Cardiac muscle cell (in vitro differentiated cells and primary cell): Measurements from ENCODE around the gene WDR35. TPM values are rescaled to one million over a fixed set of nuclear protein-coding genes. Genes with fewer than 3 reads are reported as not detected.

ENCODE experiments used
- DNase-seq, 2 donors: peaks; one replicate each; pipeline versions ENCODE4 v3.0.0 to v3.0.0-alpha.2; 2010 to 2017; ENCODE audit warnings: low read depth in 1 of 2, low spot score in 1 of 2
- H3K27ac ChIP-seq: fragments of 200-600 bp; sonication (generic); 2 replicates; pipeline ENCODE4 v1.5.1; 2016
- H3K27me3 ChIP-seq: fragments of 200-600 bp; sonication (generic); 2 replicates; pipeline ENCODE4 v1.6.0; 2016; ENCODE audit warnings: control low read depth
- H3K36me3 ChIP-seq: fragments of 200-600 bp; sonication (generic); 2 replicates; pipeline ENCODE4 v1.5.1; 2016; ENCODE audit warnings: control low read depth
- H3K4me1 ChIP-seq: fragments of 200-600 bp; sonication (generic); 2 replicates; pipeline ENCODE4 v1.8.1; 2017; ENCODE audit warnings: low read depth, mild to moderate bottlenecking, mixed run types
- H3K4me3 ChIP-seq: fragments of 200-600 bp; sonication (generic); 2 replicates; pipeline ENCODE4 v1.5.1; 2016; ENCODE audit warnings: mild to moderate bottlenecking
- H3K9me3 ChIP-seq: fragments of 200-600 bp; sonication (generic); 2 replicates; pipeline ENCODE4 v1.5.1; 2017; ENCODE audit warnings: low read depth, mild to moderate bottlenecking, control low read depth
- CTCF ChIP-seq: IDR thresholded peaks from 2 replicates; pipeline ENCODE4 v1.5.1; 2012; ENCODE audit warnings: low read depth, mild to moderate bottlenecking, low read length
- polyA plus RNA-seq: library from polyadenylated mRNA; unstranded; fragments of >200 nt; fragmentation: Nextera tagmentation; extraction: Ambion mirVana; gene quantifications from 2 replicates; pipeline ENCODE4 v1.2.1, GENCODE V29; 2016
- total RNA-seq: library from RNA; depleted of rRNA; stranded (reverse); fragments of >200 nt; gene quantifications from 2 replicates; pipeline ENCODE4 v1.2.3, GENCODE V29; 2016

The WDR35 gene
- total and polyA plus RNA-seq, 2 experiments from 2014 or later, result 4.8 to 10.1 TPM

GRCh38 chr2:19902216-19902740, 87.6 kb downstream of the WDR35 start:
- Histone ChIP-seq H3K9me3 (no peaks in the 10 kb centered on the region), H3K4me3 (peak overlapping the region; percentile 85), H3K4me1 (peaks cover 35% of the 10 kb centered on the region), H3K27me3 (no peaks in the 10 kb centered on the region), H3K27ac (peak overlapping the region; percentile 99), H3K36me3 (no peaks in the 10 kb centered on the region)
- no peak for DNase-seq
- no peak for TF ChIP-seq CTCF

GRCh38 chr2:19901442-19902215, 88.3 kb downstream of the WDR35 start, which contains the start of gene TTC32:
Gene TTC32 (minus strand): TSS chr2:19901983. CDS start chr2:19901854, 129 bp downstream.
- peak within 1 kb of the TSS; percentile 99 for H3K27ac ChIP-seq
- no peaks in the 10 kb centered on the region for H3K27me3 ChIP-seq
- peak; percentile 94 to 96 for DNase-seq
- H3K9me3 ChIP-seq, result no peaks in the 10 kb centered on the region
- H3K4me3 ChIP-seq, result peak within 1 kb of the TSS; percentile 85
- H3K36me3 ChIP-seq, result no peaks in the 10 kb centered on the region
- no peak for TF ChIP-seq CTCF
- H3K4me1 ChIP-seq, result peaks cover 36% of the 10 kb centered on the region

- DNase-seq, result peak in 1 of 2 donors; percentile 25
- no peak for TF ChIP-seq CTCF
- Histone ChIP-seq H3K36me3 (no peaks in the 10 kb centered on the region), H3K4me3 (peak overlapping the region; percentile 85), H3K9me3 (no peaks in the 10 kb centered on the region), H3K27ac (peak overlapping the region; percentile 99), H3K4me1 (peaks cover 36% of the 10 kb centered on the region), H3K27me3 (no peaks in the 10 kb centered on the region)
Observed at GRCh38 chr2:19900931-19901441, 88.9 kb downstream of the WDR35 start.

GRCh38 chr2:19899985-19900930, 89.6 kb downstream of the WDR35 start:
- no peak overlapping the region for H3K27ac ChIP-seq
- H3K36me3 ChIP-seq, result no peaks in the 10 kb centered on the region
- no peaks in the 10 kb centered on the region for H3K27me3 ChIP-seq
- peak overlapping the region; percentile 85 for H3K4me3 ChIP-seq
- DNase-seq, result no peak
- no peaks in the 10 kb centered on the region for H3K9me3 ChIP-seq
- H3K4me1 ChIP-seq, result peaks cover 36% of the 10 kb centered on the region
- TF ChIP-seq CTCF, result no peak
